Nephron (organoid): ENCODE measurements around the gene CFC1.
"Not testable (repeated sequence)": the region's sequence is repeated elsewhere in the genome, so short reads cannot be mapped to it uniquely, and the experiment has no call there.

ENCODE experiments used
- H3K27ac Mint-ChIP-seq, 3 experiments: 2 replicates each; pipeline ENCODE4 v1.8.0; 2020; ENCODE audit warnings: mixed read lengths in 3 of 3, mild to moderate bottlenecking in 2 of 3, moderate library complexity in 1 of 3
- H3K27me3 Mint-ChIP-seq: 2 replicates; pipeline ENCODE4 v1.8.0; 2021; ENCODE audit warnings: low read depth, mild to moderate bottlenecking, moderate library complexity, mixed read lengths
- H3K36me3 Mint-ChIP-seq: 2 replicates; pipeline ENCODE4 v1.8.0; 2020; ENCODE audit warnings: low read depth, mixed read lengths
- H3K4me1 Mint-ChIP-seq: 2 replicates; pipeline ENCODE4 v1.8.0; 2020; ENCODE audit warnings: mixed read lengths
- H3K4me3 Mint-ChIP-seq, 3 experiments: 2 replicates each; pipeline ENCODE4 v1.8.0; 2020; ENCODE audit warnings: mild to moderate bottlenecking in 3 of 3, mixed read lengths in 3 of 3, moderate library complexity in 2 of 3
- H3K9me3 Mint-ChIP-seq: 2 replicates; pipeline ENCODE4 v1.8.0; 2020; ENCODE audit warnings: mixed read lengths

The CFC1 gene

DNA sequence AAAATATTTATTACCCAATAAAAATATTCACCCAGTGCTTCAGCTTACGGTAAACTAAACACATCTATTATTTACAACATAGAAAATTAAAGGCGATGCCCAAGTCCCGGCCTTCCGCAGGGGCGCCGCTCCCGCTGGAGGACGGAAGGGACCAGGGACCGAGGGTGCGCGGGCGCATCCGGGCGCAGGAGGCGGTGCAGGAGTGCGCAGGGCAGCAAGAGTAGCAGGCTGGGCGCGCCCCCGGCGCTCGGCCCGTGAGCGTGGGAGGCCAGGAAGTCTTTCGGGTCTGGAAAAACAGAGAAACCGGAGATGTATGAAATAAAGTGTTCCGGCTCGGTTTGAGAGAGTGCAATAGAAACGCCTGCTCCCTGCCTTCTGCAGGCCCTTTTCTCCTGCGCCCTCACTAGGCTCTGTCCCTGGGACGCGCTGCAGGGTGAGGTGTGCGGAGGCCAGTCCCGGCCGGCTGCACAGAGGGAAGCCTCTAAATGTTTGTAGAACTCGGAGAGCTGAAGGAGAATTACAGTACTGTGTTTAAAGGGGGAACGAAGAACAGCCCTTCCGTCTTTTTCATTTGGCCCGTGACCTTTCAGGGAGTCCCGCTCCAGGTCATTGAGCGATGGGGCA, 6.5 kb downstream of the CFC1 start:
- not testable (repeated sequence) for H3K36me3 Mint-ChIP-seq, H3K4me3 Mint-ChIP-seq, H3K4me1 Mint-ChIP-seq, H3K9me3 Mint-ChIP-seq, H3K27ac Mint-ChIP-seq, H3K27me3 Mint-ChIP-seq

DNA sequence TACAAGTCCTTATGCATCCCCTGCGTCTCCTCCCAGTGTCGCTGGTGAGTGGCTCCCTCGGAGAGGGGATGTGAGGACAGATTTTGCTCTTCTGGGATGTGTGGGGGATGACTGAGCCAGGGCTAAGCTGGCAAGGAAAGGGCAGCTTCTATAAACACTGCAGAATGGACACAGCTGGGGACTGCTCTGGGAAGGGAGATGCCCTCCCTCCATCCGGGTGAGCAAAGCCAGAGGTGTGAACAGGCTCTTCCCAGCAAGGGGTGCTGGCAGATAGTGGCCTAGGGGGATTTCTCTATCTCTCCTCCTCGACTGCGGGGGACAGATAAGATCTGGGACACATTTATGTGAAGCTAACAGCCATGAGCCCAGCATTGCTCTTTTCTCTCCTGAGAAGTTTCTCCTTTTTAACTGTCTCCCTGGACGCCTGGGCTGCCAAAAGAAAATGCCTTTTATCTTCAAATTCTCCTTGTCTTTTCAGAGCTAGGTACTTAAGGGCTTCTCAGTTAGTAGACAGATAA, 8.5 kb downstream of the CFC1 start:
- H3K27me3 Mint-ChIP-seq, H3K4me1 Mint-ChIP-seq, H3K4me3 Mint-ChIP-seq, H3K9me3 Mint-ChIP-seq, H3K27ac Mint-ChIP-seq, H3K36me3 Mint-ChIP-seq: not testable (repeated sequence)

DNA sequence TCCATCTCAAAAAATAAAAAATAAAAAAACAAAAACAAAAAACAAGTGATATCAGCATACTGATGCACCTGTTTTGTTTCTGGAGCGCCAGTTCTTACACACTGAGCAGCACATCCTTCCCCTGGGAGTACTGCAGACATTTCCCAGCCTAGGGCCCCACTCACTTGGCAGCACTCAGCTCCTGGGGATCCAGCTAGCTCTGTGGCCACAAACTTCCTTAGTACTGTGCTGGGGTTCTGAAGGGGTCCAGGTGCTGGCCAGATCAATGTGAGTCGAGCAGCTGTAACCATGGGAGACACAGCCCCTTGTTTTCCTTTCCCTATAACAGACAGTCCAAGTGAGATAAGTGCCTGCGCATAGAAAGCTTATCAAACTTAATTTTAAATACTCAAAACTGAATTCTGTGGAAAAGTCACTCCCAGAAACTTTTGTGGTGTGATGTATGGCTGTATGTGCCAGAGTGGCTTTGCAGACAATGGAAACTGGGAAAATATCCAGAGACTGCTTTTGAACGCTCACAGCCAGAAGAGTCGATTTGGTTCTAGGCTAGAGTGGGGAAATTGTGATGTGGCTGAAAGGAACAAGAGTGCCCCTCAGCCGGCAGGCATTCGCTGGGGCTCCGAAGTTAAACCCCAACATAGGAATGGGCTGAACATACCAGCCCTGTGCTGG, 9.1 kb downstream of the CFC1 start:
- H3K27me3 Mint-ChIP-seq, H3K27ac Mint-ChIP-seq, H3K4me1 Mint-ChIP-seq: not testable (repeated sequence)

DNA sequence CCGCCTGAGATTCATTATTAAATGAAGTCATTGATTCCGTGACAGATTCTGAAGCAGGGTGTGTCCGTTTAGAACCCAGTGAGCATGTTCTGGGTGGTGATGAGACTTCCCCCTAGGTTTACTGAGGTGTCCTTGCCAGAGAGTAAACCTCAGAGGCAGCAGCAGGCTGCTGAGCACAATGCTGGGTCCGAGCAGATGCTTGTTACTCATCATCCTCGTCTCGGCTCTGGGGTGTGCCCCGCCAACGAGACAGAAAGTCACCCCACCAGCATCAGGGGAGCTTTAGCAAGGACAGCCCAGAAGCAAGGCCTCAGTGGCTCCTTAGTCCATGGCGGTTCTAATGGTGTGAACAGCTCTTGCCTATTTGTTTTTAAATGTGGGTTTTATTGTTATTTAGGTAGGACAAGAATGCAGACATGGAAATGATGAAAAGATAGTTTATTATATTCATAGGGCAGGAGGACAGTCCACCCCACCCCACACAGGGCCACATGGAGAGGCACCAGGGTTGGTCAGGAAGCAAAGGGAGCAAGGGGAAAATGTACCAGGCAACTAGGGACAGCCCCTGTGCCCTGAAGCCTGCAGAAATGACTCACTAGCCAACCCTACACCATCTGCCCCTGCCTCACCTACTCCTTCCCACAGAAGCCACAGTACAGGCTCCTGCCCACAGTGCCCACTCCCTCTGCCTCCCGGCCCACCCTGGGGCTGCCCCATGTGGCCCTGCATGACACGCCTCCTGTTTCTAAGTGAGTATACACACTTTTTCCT, 10.5 kb downstream of the CFC1 start:
- not testable (repeated sequence) for H3K4me3 Mint-ChIP-seq, H3K4me1 Mint-ChIP-seq, H3K27me3 Mint-ChIP-seq, H3K27ac Mint-ChIP-seq, H3K9me3 Mint-ChIP-seq, H3K36me3 Mint-ChIP-seq

More for the DNA sequence above, 9.1 kb downstream of the CFC1 start:
- H3K9me3 Mint-ChIP-seq, H3K36me3 Mint-ChIP-seq, H3K4me3 Mint-ChIP-seq: not testable (repeated sequence)

DNA sequence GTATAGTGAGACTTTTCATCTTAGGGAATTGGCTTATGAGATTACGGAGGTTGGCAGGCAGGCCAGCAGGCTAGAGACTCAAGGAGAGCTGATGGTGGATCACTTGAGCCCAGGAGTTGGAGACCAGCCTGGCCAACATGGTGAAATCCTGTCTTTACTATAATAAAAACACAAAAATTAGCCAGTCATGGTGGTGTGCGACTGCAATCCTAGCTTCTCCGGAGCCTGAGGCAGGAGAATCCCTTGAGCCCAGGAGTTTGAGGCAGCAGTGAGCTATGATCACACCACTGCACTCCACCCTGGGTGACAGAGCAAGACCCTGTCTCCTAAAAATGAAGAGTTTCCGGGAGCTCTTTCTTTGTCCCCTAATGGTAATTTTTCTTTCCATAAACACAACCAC, 14.6 kb downstream of the CFC1 start:
- not testable (repeated sequence) for H3K36me3 Mint-ChIP-seq, H3K4me1 Mint-ChIP-seq, H3K4me3 Mint-ChIP-seq, H3K27me3 Mint-ChIP-seq, H3K9me3 Mint-ChIP-seq, H3K27ac Mint-ChIP-seq

DNA sequence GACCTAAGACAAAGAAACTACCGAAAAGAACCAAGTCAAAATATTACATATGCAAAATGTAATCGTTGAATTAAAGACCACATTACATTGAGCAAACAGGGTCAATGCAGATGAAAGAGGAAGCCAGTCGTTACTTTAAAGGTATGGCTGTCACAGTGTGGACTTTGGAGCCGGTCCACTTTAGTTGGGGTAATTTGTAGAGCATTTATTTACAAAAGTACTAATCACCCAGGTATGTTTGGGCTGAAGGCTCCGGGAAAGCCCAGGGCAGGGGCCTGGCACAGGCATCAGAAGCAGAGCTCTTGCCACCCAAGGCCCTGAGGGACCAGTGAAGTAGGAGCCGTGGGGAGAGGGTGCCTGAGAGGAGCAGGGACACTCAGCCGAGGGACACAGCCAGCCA, 15.8 kb downstream of the CFC1 start:
- not testable (repeated sequence) for H3K36me3 Mint-ChIP-seq, H3K9me3 Mint-ChIP-seq, H3K4me3 Mint-ChIP-seq, H3K27me3 Mint-ChIP-seq, H3K4me1 Mint-ChIP-seq, H3K27ac Mint-ChIP-seq

DNA sequence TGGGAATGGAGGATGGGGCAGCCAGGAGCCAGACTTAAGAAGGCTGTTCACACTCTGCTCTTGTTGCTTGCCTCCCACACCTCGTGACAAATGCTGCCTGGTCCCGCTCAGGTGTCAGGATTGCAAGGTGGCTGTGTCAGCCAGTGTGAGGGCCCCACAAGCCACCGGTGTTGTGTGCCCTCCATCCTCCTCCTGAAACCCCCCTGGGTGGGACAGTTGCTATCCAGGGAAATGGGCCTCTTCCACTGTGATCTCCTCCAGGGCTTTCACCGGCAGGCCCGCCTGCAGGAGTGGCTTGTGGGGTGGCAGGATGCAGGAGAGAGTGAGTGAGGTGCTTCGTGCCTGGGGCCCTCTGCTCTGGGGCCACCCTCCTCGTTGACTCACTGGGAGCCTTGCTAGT, 16.4 kb downstream of the CFC1 start:
- not testable (repeated sequence) for H3K36me3 Mint-ChIP-seq, H3K27me3 Mint-ChIP-seq, H3K4me1 Mint-ChIP-seq, H3K27ac Mint-ChIP-seq, H3K4me3 Mint-ChIP-seq, H3K9me3 Mint-ChIP-seq

DNA sequence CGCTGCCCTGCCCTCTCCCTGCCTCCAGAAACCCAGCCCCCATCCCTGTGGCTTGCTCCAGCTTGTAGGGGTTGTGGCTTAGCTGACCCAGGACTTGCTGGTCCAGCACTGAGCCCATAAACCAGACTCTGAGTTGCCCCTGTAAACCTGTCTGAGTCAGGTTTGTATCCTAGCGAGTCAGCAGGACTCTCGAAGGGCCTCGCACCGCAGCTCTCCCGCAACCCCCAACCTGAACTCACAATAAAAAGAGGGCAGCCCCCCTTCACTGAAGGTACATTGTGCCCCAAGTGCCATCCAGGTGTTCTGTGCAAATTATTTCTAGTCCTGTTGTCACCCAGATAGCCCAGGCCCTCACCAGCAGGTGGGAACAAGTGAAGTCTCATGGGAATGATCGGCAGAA, 17.9 kb downstream of the CFC1 start:
- H3K36me3 Mint-ChIP-seq = not testable (repeated sequence)

DNA sequence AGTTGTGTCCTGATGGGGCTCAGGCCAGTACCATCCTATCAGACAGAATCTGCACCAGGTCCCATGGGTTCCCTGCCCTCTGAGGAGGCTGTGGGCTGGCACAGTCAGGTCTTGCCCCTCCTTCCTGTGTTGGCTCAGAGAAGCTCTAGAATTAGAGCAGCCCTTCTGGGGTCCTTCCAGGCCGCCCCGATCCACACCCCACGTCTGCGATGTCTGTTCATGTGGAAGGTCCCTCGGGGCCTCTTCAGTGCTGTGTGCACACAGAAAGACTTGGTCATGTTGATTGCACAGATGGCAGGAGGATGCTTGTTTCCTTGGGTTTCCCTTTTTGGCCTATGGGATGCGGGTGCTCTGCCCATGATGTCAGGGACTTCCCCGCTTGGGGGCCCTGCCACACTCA, 20.3 kb downstream of the CFC1 start:
- not testable (repeated sequence) for H3K9me3 Mint-ChIP-seq, H3K27ac Mint-ChIP-seq, H3K4me1 Mint-ChIP-seq, H3K4me3 Mint-ChIP-seq, H3K36me3 Mint-ChIP-seq, H3K27me3 Mint-ChIP-seq

More for the DNA sequence above, 17.9 kb downstream of the CFC1 start:
- H3K27me3 Mint-ChIP-seq, H3K4me3 Mint-ChIP-seq, H3K9me3 Mint-ChIP-seq, H3K27ac Mint-ChIP-seq, H3K4me1 Mint-ChIP-seq: not testable (repeated sequence)

DNA sequence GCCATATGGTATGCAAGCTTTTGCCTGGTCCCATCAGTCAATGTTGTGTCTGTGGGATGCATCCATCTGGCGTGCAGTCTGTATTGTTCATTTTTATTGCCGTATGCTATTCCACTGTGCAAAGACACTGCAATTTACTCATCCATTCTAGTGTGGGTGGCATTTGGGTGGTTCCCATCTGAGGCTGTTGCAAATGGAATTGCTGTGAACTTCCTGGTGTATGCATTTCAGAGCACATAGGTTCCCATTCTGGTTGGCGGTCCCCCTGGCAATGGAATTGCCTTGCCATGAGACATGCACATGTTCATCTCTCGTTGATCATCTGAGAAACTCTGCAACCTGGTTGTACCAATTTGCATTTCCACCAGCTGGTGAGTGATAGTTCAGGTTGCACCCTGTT, 21.8 kb downstream of the CFC1 start:
- not testable (repeated sequence) for H3K4me1 Mint-ChIP-seq, H3K4me3 Mint-ChIP-seq, H3K9me3 Mint-ChIP-seq, H3K27ac Mint-ChIP-seq, H3K36me3 Mint-ChIP-seq, H3K27me3 Mint-ChIP-seq

DNA sequence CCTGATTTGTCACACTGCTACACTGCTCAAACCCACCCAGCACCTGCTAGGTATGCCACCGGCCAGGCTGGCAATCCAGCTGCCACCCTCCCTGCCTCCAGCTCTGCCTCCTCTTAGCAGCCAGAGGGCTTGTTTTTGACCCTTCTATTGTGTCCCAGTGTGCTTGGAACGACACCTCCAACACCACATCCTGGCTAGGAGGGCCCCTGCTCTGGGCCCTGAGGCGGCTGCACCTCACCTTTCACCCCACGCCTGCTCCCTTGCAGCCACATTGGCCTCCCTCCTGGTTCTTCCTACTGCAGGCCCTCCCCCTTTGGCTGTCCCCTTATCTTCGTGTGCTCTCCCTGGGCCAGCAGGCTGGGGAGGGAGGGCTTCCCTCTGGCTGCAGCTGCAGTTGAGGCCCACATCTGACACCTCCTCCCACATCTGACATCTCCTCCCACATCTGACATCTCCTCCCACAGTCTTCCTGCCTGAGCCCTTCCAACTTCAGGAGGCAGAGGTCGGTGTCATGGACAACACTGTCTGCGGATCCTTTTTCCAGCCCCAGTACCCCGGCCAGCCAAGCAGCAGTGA, 23.1 kb downstream of the CFC1 start:
- H3K4me1 Mint-ChIP-seq, H3K27me3 Mint-ChIP-seq, H3K4me3 Mint-ChIP-seq, H3K9me3 Mint-ChIP-seq, H3K36me3 Mint-ChIP-seq, H3K27ac Mint-ChIP-seq: not testable (repeated sequence)

DNA sequence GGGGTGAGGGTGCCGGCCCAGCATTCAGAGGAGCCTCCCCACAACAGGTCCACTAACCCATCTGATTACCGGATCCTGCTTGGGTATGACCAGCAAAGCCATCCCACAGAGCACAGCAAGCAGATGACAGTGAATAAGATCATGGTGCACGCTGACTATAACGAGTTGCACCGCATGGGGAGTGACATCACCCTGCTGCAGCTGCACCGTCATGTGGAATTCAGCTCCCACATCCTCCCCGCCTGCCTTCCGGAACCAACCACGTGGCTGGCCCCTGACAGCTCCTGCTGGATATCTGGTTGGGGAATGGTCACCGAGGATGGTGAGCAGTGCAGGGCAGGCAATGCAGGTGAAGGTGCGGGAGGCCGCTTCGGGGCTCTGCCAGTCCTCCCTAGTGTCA, 25.1 kb downstream of the CFC1 start:
- not testable (repeated sequence) for H3K36me3 Mint-ChIP-seq, H3K9me3 Mint-ChIP-seq, H3K4me1 Mint-ChIP-seq, H3K4me3 Mint-ChIP-seq, H3K27me3 Mint-ChIP-seq, H3K27ac Mint-ChIP-seq

DNA sequence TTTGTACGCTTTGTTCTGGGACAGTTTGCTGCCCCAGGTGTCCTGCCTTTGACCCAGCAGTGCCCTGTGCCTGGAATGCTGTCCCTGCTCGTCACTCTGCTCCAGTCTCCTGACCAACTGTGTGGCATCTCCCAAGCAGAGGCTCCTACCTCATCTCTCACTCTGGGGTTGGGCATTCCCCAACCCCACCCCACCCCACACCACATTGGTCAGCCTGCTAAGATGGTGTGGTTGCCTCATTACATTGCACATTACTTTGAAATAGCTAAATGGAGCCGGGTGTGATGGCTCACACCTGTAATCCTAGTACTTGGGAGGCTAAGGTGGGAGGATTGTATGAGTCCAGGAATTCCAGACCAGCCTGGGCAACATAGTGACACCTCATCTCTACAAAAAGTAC, 27.4 kb downstream of the CFC1 start:
- not testable (repeated sequence) for H3K4me3 Mint-ChIP-seq, H3K36me3 Mint-ChIP-seq

DNA sequence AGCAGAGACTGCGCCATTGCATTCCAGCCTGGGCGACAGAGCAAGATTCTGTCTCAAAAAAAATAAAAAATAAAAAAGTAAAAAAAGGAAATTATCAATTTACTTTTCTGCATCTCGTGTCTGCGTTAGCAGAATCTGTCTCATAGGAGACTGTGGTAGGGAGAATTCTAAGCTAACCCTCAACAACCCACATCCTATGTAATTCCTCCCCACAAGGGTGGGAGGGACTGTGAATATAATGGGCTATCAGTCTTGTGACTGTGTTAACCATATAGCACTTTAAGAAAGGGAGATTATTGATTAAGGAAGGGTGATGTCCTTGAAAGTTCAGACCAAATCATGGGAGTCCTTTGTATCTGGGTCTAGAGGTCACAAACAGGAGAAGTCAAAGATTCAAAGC, 33.2 kb downstream of the CFC1 start:
- H3K9me3 Mint-ChIP-seq, H3K4me3 Mint-ChIP-seq, H3K36me3 Mint-ChIP-seq, H3K27ac Mint-ChIP-seq, H3K4me1 Mint-ChIP-seq, H3K27me3 Mint-ChIP-seq: not testable (repeated sequence)

More for the DNA sequence above, 27.4 kb downstream of the CFC1 start:
- H3K27ac Mint-ChIP-seq, H3K4me1 Mint-ChIP-seq, H3K9me3 Mint-ChIP-seq, H3K27me3 Mint-ChIP-seq: not testable (repeated sequence)

DNA sequence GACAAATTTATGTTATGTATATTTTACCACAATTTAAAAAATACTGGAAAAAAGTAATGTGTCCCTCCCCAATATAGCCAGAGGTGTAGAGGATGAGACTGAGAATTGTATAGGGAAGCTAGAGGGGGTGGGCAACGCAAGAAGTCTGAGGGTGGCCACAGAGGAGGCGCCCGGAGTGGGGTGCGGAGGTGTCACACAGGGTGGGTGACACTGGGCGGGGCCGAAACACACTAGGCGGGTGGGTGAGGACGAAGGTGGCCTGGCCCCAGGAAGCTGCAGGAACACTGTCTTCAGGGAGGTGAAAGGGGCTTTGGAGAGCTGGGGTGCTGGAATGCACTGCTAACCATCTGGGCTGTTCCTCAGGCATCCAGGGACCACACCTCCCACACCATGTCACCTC, 42.9 kb downstream of the CFC1 start:
- not testable (repeated sequence) for H3K4me1 Mint-ChIP-seq, H3K36me3 Mint-ChIP-seq

More for the DNA sequence above, 42.9 kb downstream of the CFC1 start:
- H3K9me3 Mint-ChIP-seq, H3K4me3 Mint-ChIP-seq, H3K27ac Mint-ChIP-seq, H3K27me3 Mint-ChIP-seq: not testable (repeated sequence)
